HG02588 (cell line): Measurements from ENCODE around the gene MCIDAS.

Source experiments
- ATAC-seq: cut with Tn5 transposase; IDR thresholded peaks from one replicate; pipeline ENCODE4 v1.9.1; 2021; ENCODE audit warnings: mild to moderate bottlenecking, moderate library complexity; ENCODE audit not compliant: unreplicated experiment

MCIDAS gene

DNA sequence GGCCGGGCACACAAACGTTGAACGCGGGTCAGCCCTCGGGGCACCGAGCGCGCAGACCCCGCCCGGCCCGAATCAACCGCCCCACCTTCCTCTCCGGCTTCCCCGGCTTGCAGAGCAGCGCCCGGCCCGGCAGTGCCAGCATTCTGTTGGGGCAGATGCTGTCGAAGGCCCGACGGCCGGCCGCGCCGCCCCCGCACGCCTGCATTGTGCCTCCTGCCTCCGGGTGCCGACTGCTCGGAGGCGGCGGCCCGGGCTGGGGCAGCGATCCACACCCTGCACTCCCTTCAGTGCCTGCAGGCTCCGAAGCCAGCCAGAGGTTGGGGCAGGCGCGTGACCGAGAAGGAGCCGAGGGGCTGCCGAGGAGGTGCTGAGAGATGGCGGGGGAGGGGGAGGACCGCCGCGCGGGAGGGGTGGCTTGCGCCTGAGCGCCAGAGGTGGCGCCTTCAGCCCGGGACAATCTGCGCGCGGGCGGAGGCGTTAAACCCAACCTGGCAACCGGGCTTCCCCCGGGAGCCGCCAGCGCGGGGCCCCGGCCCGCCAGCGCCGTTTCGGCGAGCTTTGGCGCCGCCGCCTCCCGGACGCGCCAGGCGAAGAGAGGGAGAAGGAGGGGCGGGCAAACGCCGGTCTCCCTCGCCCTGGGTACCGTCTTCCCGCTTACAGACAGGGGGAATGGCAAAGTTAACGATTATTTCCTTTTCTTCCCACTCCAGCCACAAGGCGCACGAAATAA, at the start of gene MCIDAS:
MCIDAS (minus strand) TSS at position 382 of the 730 bp plus-strand sequence; CDS start at position 205, 177 bp downstream.
- ATAC-seq: peak; percentile 43

DNA sequence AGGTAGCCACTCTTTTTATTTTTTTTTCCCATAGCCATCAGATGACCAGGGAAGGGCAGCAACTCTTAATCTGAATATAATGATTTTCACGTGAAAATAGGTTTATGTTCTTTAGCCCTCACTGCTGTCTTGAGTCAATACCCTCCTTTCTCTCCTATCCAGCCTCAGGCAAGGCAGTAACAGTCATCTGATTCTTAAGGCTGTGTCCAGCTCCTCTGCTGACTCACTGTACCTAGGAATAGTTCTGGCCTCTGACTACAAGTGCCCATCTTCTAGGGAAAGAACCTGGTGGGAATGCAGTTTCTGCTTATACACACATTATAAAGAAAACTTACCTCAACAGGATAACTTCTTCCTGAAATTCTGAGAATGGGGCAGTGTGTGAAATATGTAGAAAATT, 49.7 kb upstream of the MCIDAS start:
- no peak for ATAC-seq

DNA sequence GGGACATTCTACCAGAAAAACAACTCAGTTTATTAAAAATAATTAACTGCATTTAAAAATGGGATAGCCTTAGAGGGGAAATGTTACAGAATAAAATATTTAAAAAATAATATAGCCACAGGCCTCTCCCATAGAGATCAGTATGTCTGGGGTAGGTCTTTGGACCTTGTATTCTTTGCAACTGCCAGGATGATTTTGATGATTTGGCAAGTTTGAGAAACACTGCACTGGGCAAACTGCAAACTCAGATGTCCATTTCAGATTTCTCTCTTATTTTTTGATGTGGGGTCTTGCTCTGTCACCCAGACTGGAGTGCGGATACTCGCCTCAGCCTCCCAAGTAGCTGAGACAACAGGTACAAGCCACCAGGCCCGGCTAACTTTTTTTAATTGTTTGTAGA, 31.2 kb upstream of the MCIDAS start:
- no peak for ATAC-seq

DNA sequence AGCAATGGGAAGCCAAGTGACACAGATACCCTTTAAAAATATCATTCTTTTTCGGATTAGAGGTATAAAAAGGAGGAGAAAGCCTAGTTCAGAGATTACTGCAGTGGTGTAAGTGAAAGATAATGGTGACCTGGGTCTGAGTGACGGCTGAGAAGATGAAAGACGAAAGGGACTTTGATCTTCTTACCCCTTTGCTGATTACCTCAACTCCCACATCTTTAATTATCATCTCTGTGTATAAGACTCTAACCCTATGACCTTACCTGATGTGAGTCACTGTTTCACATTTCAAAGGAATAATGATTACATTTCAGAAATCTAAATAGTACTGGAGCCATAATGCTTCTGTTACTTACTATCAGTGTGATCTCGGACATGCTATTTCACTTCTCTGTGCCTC, 27.7 kb upstream of the MCIDAS start:
- ATAC-seq: no peak

DNA sequence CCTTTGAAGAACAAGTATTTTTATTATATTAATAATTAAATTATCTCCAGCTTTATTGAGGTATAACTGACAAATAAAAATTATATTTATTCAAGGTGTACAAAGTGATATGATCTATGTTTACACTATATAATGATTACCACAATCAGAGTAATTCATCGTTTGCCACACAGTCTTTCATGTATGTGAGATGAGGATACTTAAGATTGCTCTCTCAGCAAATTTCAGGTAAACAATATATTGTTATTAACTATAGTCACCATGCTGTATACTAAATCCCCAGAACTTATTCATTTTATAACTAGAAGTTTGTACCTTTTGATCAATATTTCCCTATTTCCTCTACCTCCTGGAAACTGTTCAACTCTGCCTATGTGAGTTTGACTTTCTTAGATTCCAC, 22.9 kb upstream of the MCIDAS start:
- no peak for ATAC-seq

DNA sequence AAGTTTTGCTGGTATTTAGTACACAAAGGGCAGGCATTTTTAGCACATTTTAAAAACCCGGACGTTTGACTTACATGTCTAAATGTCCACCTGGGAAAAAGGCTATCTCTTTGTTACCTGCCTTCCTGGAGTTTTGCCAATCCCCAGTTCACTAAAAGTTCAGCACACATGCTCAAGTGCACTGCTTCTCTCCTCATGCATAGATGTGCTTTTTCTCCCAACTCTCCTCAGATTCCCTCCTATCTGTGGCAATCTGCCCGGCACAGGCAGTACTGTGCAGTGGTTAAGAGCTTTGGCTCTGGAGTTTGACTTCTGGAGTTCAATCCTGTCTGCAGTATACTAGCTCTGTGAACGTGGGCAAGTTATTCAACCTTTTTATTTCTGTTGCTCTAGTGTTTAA, 14.6 kb upstream of the MCIDAS start:
- ATAC-seq: no peak

DNA sequence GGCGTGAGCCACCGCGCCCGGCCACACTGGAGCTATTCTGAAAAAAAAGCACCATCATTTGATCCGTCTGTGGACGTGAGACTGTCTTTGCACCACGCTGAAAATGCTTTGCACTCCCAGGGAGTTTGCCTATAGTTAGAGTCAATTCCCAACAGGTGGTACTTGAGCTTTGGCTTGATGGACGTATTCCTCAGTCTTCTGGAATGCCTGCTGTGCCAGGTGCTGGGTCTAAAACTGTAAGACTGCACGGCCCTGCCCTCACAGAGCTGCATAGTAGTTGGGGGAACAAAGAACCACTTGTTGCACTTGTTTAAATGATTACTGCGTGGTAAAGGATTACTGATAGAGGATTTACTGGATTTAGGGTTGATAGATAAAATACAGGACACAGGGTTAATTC, 9.7 kb upstream of the MCIDAS start:
- no peak for ATAC-seq

DNA sequence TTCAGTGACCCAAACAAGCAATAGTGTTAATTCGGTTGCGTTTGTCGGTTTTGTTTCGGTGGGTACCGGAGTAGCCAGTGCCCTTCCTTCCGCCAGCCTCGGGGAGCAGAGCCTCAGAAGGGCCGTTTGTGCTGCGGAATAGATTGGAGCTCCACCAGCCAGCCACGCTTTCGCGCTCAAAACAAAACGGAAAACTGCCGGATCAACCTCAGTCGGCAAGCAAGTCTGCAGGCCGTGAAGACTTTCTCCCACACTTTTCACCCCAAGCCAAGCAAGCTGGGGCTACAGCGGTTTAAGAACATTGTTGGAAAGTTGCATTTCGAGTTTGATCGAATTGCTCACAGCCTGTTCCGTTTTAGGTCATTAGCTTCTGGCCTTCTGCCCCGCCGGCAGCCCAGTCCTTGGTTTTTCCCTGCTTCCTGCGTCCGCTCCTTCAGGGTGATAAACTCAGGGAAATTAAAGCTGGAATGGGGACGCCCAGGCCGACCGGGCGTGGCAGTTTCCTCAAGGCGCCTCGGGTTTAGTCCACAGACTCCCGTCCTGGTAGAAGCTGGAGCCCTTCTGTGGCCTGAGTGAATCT, 7.1 kb upstream of the MCIDAS start:
- ATAC-seq: no peak

DNA sequence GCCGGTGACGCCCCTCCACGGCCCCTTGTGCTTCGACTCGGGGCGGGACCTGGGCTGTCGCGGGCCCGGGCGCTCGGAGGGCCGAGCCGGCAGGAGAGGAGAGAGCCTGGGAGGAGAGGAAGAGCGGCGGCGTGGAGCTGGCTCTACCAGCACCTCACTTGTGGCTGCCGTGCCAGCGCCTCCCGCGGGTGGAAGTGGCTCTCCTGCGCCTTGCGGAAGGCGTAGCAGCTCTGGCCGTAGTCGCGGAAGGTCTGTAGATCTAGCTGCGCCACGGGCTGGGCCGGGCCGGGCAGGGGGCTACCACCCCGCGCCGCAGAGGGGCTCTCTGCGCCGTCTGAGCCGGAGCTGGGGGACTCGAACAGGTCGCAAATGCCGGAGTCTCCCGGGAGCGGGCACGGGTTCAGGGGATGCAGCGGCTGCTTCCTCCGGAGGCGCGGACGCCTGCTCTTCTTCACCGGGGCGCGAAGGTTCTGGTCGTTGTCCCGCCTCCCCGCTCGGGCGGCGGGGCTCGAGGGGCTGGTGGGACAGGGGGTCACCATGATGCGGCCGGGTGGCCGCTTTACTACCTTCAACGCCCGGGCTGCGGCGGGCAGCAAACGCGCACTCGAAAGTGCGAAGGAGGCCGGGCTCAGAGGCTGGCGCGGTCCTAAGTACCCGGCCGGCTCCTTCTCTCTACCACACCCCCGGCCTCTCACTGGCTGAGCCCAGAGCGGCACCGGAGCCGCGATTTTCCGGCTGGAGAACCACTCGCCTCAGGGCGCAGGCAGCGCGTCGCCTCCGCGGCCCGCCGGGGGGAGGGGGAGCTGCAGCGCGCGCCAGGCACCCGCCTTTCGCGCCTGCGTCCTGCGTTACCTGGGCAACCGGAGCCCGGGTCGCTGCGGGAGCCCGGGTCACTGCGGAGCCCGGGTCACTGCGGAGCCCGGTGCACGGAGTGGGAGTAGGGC, 6.1 kb upstream of the MCIDAS start, which contains the start of gene CCNO:
CCNO (minus strand) TSS at position 624 of the 944 bp plus-strand sequence; CDS start at position 539, 85 bp downstream.
- ATAC-seq: peak; percentile 59

DNA sequence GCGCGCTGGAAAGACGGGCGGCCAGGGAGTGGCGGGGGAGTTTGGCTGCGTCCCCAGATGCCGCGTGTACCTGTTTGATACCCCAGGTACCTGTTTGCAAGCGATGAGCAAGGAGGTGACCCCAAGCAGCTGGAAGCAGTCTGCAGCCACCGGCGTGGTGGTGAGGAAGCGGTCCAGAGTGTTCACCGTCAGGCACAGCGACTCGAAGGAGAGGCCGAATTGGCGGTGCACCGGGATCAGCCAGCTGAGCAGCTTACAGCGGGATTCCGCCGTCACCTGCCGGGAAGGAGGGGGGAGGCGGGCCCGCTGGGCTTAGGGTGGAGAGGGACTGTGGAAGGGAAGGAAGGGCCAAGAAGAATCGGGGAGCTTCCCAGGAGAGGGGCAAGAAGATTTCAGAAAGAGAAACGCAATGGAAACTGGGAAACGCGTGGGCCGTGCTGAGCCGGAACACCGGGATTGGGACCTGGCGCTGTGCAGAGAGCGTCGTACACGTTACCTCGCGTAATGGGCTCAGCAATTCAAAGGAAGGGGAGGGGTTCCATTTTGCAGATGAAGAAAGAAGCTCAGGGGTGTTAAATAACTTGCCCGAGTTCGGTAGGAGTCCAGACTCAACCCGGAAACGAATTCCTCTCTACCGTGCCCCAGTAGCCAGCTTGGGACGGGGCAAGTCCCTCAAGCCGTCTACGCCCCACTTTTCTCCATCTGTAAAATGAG, 5.3 kb upstream of the MCIDAS start:
- no peak for ATAC-seq

DNA sequence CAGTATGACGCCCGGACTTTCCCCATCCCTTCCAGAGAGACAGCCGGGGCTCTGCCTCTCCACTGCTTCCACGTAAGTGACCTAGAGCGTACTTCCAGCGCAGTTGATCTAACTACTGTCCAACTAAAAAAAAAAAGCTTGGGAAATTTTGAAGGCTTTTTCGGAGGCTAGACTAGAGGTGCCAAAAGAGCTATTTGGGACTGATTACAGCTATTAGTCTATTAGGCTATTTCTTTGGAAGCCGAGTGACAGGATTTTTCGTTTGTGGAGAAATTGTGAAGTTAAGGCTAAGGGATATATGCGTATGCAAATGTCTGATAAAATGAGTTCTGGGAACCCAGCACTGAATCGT, 4.8 kb upstream of the MCIDAS start:
- ATAC-seq: no peak

DNA sequence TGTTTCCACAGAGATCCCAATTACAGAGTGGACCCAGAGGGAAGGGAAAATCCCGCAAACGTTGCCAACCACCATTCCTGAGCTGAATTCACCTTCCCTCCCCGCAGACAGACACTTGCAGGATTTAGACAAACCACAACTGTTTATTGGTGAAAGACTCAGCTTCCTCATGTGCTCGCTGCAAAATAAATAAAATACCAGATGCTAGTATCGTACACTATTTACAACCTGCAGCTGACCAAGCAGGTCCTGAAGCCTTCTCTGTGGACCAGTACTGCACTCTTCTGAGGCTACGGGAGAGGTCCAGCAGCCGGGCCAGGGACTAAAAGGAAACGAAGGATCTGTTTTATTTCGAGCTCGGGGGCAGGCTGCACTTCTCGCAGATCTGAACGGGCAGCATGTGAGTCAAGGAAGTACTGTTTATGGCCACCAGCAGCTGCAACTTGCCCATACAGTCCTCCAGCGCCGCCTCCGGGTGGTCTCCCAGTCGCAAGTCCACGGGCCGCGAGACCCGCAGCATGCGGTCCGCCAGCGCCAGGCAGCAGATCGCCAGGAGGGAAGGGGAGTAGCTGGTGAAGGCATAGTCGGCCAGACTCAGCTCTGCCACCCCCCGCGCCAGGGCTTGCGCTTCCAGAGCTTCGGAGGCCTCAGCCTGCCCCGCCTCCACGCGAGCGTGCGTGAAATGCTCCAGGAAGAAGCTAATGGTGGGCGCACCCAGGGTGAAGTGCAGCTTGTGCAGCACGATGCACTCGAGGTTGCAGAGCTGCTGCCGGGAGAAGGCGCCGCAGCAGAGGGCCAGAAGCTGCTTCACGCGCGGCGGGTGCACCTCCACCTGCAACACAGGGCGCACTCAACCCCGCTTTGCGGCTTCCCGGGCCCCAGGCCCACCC, 4.2 kb upstream of the MCIDAS start:
- no peak for ATAC-seq

DNA sequence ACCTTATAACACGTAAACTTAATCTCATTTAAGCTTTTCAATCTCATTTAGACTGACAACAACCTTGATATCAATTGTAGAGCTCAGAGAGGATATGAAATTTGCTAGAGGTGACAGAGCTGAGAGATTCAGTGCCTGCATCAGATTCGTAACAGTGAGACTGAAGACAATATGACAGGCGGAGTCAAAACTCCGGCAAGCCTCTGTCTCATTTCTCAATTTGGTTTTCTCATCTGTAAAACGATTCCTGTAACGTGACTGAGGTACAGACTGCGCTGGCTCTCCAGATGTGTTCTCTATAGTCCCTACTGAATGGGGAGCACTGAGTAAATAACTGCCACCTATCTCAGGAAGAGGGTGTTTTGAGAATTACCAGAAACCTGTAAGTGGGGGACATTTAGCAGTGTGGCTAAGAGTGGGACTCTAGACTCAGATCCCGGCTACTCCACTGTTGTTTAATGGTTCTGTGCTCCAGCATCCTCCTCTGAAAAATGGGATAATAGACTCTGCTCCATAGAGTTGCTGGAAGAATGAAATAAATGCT, 3.0 kb upstream of the MCIDAS start:
- ATAC-seq: no peak

DNA sequence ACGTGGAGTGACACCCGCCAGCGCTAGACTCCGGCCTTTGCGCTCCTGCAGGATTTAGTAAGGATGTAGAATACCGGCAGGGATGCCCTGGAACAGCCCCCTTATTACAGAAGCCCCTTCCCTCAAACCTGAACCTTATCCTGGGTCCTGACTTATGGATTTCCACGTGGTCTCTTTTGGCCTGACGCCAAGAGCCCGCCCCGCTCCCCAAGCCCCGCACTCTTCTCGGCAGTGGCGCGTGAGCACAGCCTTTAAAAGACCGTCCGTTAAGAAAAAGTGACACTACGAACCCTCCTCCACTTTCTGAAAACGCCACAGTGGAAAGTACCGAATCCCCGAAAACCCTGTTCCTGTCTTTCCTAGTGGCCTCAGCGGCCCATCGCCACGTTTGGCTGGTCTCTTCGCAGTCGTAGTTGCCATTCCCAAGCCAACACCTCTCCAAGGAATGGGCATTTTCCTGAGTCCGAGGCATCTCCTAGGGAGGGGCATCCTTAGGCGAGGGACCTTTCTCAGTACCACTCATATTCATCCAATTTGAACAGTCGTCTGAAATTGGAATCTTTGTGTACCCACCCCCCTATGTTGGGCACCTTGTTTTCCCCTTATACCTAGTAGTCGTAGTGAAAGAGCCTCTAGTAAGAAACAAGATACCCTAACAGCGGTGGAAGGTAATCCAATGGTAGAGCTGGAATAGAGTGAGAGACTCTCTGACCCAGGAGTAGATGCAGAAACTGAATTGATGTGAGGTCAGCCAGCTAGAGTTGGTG, 732 bp upstream of the MCIDAS start:
- no peak for ATAC-seq

DNA sequence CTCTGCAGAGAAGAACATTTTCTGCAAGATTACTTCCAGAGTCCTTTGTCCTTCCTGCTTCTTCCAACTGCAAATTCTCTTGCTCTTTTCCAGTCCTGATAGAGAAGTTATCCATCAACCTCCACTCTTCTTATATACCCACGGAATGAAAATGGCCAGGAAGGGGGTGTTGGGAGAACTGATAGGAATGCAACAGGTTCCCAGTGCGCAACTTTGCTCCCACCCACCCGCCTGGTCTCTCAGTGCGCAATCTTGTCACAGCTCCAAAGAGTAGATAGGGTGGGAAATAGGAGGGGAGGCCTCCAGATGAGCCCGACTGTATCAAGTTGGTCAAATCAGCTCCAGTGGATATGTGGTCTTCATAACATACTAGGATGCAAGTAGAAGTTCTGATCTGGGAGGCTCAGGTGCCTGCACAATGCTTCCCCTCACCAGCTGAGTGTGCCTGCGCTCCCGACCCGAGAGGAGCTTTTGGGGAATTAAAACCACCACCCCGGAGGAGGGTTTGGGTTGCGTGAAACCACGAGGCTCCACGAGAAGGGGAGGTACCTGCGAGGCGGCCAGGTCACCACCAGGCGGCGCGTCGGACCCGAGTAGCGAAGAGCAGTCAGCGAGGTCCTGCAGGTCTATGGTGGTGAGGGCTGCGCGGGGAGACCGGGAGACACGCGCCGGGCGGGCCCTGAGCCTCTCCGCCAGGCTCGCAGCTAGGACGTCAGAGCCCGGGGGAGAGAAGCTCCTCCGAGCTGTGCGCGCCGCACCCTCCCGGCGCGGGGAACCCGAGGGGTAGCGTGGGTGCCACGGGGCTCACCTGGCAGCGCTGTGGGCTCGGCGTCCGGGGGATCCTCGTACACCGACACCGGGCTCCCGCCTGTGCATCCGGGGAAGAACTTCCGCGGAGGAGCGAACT, 835 bp downstream of the MCIDAS start:
- ATAC-seq: peak; percentile 45

DNA sequence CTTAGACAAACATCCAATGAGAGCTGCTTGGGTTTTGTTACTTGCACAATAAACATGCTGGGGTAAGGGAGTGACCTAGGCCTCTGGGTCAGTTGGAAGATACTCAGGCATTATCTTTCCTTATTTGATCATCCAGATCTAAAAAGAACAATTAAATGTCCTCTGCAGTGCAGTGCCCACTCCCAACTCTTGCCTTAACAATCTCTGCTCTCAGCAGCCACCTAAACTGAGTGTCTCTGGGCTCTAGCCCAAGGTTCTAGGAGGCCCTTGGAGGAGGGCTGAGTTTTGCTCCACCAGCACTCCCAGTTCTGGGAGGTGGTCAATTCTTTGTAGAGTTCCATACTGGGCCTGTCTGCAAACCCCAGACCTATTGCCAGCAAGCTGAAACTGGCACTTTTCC, 1.8 kb downstream of the MCIDAS start:
- ATAC-seq: no peak

DNA sequence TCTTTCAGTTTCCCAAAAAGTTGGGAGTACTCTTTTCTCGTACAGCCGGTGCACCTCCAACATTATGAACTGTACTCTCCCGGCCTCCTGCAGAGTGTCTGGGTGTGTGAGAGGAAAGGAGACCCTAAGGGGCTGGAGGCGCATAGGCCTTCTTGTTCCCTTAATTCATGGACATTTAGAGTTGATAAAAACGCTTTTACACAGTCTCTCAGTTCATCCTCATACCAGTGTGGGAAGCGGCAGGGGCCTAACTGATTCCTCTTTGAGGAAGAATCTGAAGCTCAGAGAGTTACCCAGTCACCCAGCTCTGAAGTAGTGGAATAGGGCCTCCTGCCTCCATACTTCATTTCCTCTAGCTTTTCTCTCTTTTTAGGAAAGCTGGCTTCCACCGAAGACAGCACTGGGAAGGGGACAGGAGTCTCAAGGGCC, 3.3 kb downstream of the MCIDAS start:
- ATAC-seq: no peak
